ENCODE results near the gene IPO11.

DNA sequence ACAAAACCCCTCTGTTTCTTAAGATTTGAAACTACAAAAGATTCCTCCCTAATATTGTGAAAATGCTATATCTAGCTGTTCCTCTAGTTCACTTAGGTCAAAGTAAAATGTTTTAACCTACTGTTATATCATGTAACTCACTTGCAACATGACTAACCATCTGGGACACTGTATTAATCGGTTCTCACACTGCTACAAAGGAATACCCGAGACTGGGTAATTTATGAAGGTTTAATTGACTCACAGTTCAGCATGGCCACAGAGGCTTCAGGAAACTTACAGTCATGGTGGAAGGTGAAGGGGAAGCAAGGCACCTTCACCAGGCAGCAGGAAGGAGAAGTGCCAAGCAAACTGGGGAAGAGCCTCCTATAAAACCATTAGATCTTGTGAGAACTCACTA is 43.5 kb upstream of the IPO11 start:
- TF ChIP-seq CTCF (IDR thresholded peaks at IDR 0.05; ENCODE audit: low read length) (no peak), EZH2 (IDR thresholded peaks at IDR 0.05; ENCODE audit: borderline replicate concordance, low read length) (no peak)

Measured in OCI-LY1 (cell line).